Caco-2 (cell line): ENCODE data around the gene GALNT17. TPM values are rescaled to one million over a fixed set of nuclear protein-coding genes. Genes with fewer than 3 reads are reported as not detected.

ENCODE experiments used
- BruUV-seq: library from RNA; stranded (reverse); fragments of 400-500 nt; replicated peaks from 2 replicates; lab custom pipeline; 2021; lab: Mats Ljungman, UMichigan
- CTCF ChIA-PET: fragments of 300-600 bp; sonication (Branson Sonifier 250); formaldehyde crosslinking; loops from one replicate; lab custom pipeline; 2022; ENCODE audit warnings: antibody characterized with exemption; lab: Charles Lee
- POLR2A ChIA-PET: fragments of 300-600 bp; sonication (Branson Sonifier 250); formaldehyde crosslinking; loops from one replicate; lab custom pipeline; 2022; ENCODE audit warnings: antibody characterized with exemption; lab: Charles Lee
- DNase-seq, 2 experiments: peaks; one replicate each; pipeline versions ENCODE4 v3.0.0 to v3.0.0-alpha.2; 2020 to 2022
- H3K27me3 ChIP-seq: replicated peaks from 2 replicates; pipeline ENCODE4 v1.6.0; 2011; ENCODE audit warnings: low read length; ENCODE audit not compliant: control insufficient read depth, insufficient read depth
- H3K36me3 ChIP-seq: 2 replicates; pipeline ENCODE4 v1.5.1; 2011; ENCODE audit warnings: low read length; ENCODE audit not compliant: control insufficient read depth, insufficient read depth
- H3K4me1 ChIP-seq: fragments of 250-450 bp; sonication (Bioruptor Pico); 2 replicates; pipeline ENCODE4 v1.5.1; 2020; ENCODE audit warnings: mild to moderate bottlenecking
- H3K4me3 ChIP-seq: 2 replicates; pipeline ENCODE4 v1.5.1; 2011; ENCODE audit warnings: low read depth, mild to moderate bottlenecking, control low read depth, low read length
- H3K9me3 ChIP-seq: fragments of 250-450 bp; sonication (Bioruptor Pico); 2 replicates; pipeline ENCODE4 v1.5.1; 2020; ENCODE audit warnings: mild to moderate bottlenecking, moderate library complexity
- H3K27ac Mint-ChIP-seq: one replicate; pipeline ENCODE4 v1.8.0; 2022; ENCODE audit warnings: mixed read lengths; ENCODE audit not compliant: unreplicated experiment
- H3K27me3 Mint-ChIP-seq: one replicate; pipeline ENCODE4 v1.8.0; 2022; ENCODE audit warnings: mixed read lengths; ENCODE audit not compliant: insufficient read depth, unreplicated experiment
- H3K36me3 Mint-ChIP-seq: one replicate; pipeline ENCODE4 v1.8.0; 2022; ENCODE audit warnings: mild to moderate bottlenecking, mixed read lengths; ENCODE audit not compliant: insufficient read depth, unreplicated experiment
- H3K4me1 Mint-ChIP-seq: one replicate; pipeline ENCODE4 v1.8.0; 2022; ENCODE audit warnings: low read depth, mixed read lengths; ENCODE audit not compliant: unreplicated experiment
- H3K4me3 Mint-ChIP-seq: one replicate; pipeline ENCODE4 v1.8.0; 2022; ENCODE audit warnings: mild to moderate bottlenecking, moderate library complexity, mixed read lengths; ENCODE audit not compliant: unreplicated experiment
- H3K9me3 Mint-ChIP-seq: one replicate; pipeline ENCODE4 v1.8.0; 2022; ENCODE audit warnings: mixed read lengths; ENCODE audit not compliant: unreplicated experiment
- intact Hi-C: fragments of 100-400 bp; cut with micrococcal nuclease; formaldehyde crosslinking; loops from one replicate; pipeline ENCODE4 v1.10.0; 2022; ENCODE audit not compliant: unreplicated experiment
- total RNA-seq: library from RNA; stranded (reverse); gene quantifications from 2 replicates; pipeline ENCODE4 v1.2.3, GENCODE V29; 2022
- TF ChIP-seq, protein P1 (sequence below), 2 experiments: fragments of 200-600 bp in 1 of 2; IDR thresholded peaks; 1 replicate in 1 of 2; 2 replicates in 1 of 2; pipeline versions ENCODE4 v1.5.1 to v1.8.0; 2011 to 2022; ENCODE audit warnings: antibody characterized with exemption in 1 of 2, control low read depth in 1 of 2, inconsistent platforms in 1 of 2, low read depth in 1 of 2, low read length in 1 of 2, mild to moderate bottlenecking in 1 of 2, moderate library complexity in 1 of 2; ENCODE audit not compliant: insufficient read depth in 1 of 2, severe bottlenecking in 1 of 2, unreplicated experiment in 1 of 2

Gene GALNT17
- total RNA-seq, 1 experiment from 2014 or later, result not detected

DNA sequence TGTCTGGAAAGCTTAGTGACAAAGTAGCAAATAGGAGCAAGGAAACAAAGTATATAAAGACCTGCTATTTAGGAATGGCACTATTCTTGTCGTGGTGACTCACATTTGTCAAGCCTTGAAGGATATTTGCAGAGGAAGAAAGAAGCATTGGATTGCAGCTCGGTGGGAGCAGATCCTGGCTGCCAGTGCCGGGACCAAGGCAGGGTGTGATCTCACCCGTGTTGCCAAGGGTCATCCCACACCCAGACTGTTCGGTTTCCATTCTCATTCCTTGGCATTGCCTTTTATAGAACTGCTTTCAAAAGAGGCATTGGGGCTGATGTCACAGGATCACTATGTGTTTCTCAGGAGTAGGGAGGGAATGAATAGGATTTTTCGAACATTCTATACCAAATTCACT is 176.2 kb downstream of the GALNT17 start:
- TF ChIP-seq, protein P1, sequence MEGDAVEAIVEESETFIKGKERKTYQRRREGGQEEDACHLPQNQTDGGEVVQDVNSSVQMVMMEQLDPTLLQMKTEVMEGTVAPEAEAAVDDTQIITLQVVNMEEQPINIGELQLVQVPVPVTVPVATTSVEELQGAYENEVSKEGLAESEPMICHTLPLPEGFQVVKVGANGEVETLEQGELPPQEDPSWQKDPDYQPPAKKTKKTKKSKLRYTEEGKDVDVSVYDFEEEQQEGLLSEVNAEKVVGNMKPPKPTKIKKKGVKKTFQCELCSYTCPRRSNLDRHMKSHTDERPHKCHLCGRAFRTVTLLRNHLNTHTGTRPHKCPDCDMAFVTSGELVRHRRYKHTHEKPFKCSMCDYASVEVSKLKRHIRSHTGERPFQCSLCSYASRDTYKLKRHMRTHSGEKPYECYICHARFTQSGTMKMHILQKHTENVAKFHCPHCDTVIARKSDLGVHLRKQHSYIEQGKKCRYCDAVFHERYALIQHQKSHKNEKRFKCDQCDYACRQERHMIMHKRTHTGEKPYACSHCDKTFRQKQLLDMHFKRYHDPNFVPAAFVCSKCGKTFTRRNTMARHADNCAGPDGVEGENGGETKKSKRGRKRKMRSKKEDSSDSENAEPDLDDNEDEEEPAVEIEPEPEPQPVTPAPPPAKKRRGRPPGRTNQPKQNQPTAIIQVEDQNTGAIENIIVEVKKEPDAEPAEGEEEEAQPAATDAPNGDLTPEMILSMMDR (IDR thresholded peaks at IDR 0.05; ENCODE audit: insufficient read depth in 1 of 2, low read depth in 1 of 2, low read length in 1 of 2, severe bottlenecking in 1 of 2, unreplicated experiment in 1 of 2), result no peak
- Histone ChIP-seq H3K9me3 (no peaks in the 10 kb centered on the region), H3K4me1 (no peaks in the 10 kb centered on the region), H3K4me3 (no peak overlapping the region), H3K27me3 (no peaks in the 10 kb centered on the region), H3K36me3 (no peaks in the 10 kb centered on the region)
- Mint-ChIP-seq H3K4me1 (no peaks in the 10 kb centered on the region), H3K36me3 (peaks cover 5% of the 10 kb centered on the region), H3K27ac (no peak overlapping the region), H3K4me3 (no peak overlapping the region), H3K27me3 (no peaks in the 10 kb centered on the region), H3K9me3 (peaks cover 29% of the 10 kb centered on the region)
- ChIA-PET POLR2A (no interaction called here), CTCF (no interaction called here)
- no peak for DNase-seq
- BruUV-seq, result no TSS peak
- intact Hi-C loops, result no loop called here

DNA sequence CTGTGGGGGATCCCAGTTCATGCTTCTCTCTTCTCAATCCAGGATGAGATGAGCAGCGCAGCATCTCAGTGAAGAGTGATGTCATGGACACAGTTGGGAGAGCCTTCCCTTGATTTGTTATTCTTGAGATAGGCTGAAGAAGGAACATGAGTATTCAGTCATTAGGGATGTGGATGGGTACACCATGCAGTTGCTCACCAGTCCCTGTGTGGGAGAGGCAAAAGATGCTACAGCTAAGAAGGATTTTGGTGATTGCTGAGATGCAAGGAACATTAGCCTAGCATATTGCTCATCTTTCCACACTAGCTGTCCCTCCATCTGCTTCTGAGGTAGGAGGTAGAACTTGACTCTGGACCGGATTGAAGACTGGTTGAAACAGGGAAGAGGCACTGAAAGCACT is 179.6 kb downstream of the GALNT17 start:
- Mint-ChIP-seq H3K4me1 (no peaks in the 10 kb centered on the region), H3K36me3 (peaks cover 5% of the 10 kb centered on the region), H3K4me3 (no peak overlapping the region), H3K27me3 (no peaks in the 10 kb centered on the region), H3K9me3 (peaks cover 40% of the 10 kb centered on the region), H3K27ac (no peak overlapping the region)
- no peaks in the 10 kb centered on the region for H3K36me3 ChIP-seq
- no peak for DNase-seq
- no peaks in the 10 kb centered on the region for H3K4me1 ChIP-seq
- intact Hi-C loops, result no loop called here
- POLR2A ChIA-PET, result no interaction called here
- H3K9me3 ChIP-seq, result no peaks in the 10 kb centered on the region
- H3K4me3 ChIP-seq, result no peak overlapping the region
- TF ChIP-seq, protein P1 (IDR thresholded peaks at IDR 0.05; ENCODE audit: insufficient read depth in 1 of 2, low read depth in 1 of 2, low read length in 1 of 2, severe bottlenecking in 1 of 2, unreplicated experiment in 1 of 2), result no peak
- H3K27me3 ChIP-seq, result no peaks in the 10 kb centered on the region
- BruUV-seq, result no TSS peak
- CTCF ChIA-PET, result no interaction called here

DNA sequence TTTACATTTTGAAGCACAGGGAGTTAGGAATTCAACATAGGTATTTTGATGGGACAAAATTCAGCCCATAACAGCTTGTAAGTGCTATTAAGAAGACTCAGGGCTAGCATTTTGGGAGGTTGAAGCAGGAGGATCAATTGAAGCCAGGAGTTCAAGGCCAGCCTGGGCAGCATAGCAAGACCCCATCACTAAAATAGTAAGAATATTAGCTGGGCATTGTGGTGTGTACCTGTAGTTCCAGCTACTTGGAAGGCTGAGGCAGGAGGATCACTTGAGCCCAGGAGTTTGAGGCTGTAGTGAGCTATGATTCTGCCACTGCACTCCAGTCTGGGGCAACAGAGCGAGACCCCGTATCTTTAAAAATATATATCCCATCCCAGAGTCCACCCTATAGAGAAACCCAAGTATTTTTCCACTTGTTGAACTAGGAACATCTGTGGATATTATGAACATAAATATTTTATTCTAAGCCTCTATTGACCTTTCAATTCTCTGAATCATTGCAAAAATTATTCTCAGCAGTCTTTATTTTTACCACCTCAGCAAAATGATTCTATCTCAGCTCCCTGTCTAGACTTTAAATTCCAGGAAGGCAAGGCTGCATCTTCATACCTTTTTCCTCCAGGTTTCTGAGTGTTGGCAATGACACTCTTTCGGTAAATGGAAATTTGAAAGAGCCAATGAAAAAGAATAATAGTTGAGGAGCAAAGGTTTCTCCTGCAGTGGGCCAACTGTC is 181.0 kb downstream of the GALNT17 start:
- intact Hi-C loops, result no loop called here
- Mint-ChIP-seq H3K27ac (no peak overlapping the region), H3K4me3 (no peak overlapping the region), H3K36me3 (peaks cover 5% of the 10 kb centered on the region), H3K9me3 (peaks cover 38% of the 10 kb centered on the region), H3K4me1 (no peaks in the 10 kb centered on the region), H3K27me3 (no peaks in the 10 kb centered on the region)
- Histone ChIP-seq H3K4me3 (no peak overlapping the region), H3K27me3 (no peaks in the 10 kb centered on the region), H3K9me3 (no peaks in the 10 kb centered on the region), H3K4me1 (no peaks in the 10 kb centered on the region), H3K36me3 (no peaks in the 10 kb centered on the region)
- no peak for DNase-seq
- no TSS peak for BruUV-seq
- TF ChIP-seq, protein P1 (IDR thresholded peaks at IDR 0.05; ENCODE audit: insufficient read depth in 1 of 2, low read depth in 1 of 2, low read length in 1 of 2, severe bottlenecking in 1 of 2, unreplicated experiment in 1 of 2), result no peak
- POLR2A ChIA-PET, result no interaction called here
- CTCF ChIA-PET, result no interaction called here
